ENCODE data around the gene GJB6. TPM values are rescaled to one million over a fixed set of nuclear protein-coding genes. Genes with fewer than 3 reads are reported as not detected.

Gene GJB6
- total and polyA plus RNA-seq, 2 of the 4 experiments (the other 2 are of a cell fraction), result not detected

Other genes starting within 250 kb of the GJB6 start
- 2.7 and 3.6 TPM in 2 replicates for gene GJA3, start 71.3 kb downstream of the GJB6 start, total RNA-seq (2012; rRNA removed)
- 1.2 and 1.5 TPM in 2 replicates for gene GJA3, start 71.3 kb downstream of the GJB6 start, polyA plus RNA-seq (2012; rRNA removed)
- under 0.01 TPM in 2 replicates for gene GJB2, start 39.4 kb downstream of the GJB6 start, total RNA-seq (2012; rRNA removed)
- gene GJB2, start 39.4 kb downstream of the GJB6 start, polyA plus RNA-seq (2012; rRNA removed), result 0.09 and 0.17 TPM in 2 replicates

Measured in IMR-90 (cell line).